ENCODE measurements around the gene FOXP3.

FOXP3 gene, protein sequence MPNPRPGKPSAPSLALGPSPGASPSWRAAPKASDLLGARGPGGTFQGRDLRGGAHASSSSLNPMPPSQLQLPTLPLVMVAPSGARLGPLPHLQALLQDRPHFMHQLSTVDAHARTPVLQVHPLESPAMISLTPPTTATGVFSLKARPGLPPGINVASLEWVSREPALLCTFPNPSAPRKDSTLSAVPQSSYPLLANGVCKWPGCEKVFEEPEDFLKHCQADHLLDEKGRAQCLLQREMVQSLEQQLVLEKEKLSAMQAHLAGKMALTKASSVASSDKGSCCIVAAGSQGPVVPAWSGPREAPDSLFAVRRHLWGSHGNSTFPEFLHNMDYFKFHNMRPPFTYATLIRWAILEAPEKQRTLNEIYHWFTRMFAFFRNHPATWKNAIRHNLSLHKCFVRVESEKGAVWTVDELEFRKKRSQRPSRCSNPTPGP

GRCh38 chrX:49264460-49264859 lies at the start of gene FOXP3:
TSS of gene FOXP3 (minus strand) at chrX:49264710. CDS start at chrX:49258505, 6,205 bp downstream.
- no peak within 1 kb of the TSS for H3K4me2 ChIP-seq (ENCODE audit: low read length)
- H3K27ac ChIP-seq = no peak within 1 kb of the TSS
- no peaks in the 10 kb centered on the region for H3K9me3 ChIP-seq (ENCODE audit: control insufficient read depth, low read length)
- no peaks in the 10 kb centered on the region for H3K36me3 ChIP-seq (ENCODE audit: control insufficient read depth, insufficient read depth, low read length)
- no peaks in the 10 kb centered on the region for H3K4me1 ChIP-seq
- no peak within 1 kb of the TSS for H2AFZ ChIP-seq
- H3K9ac ChIP-seq = no peak within 1 kb of the TSS
- H3K4me3 ChIP-seq (ENCODE audit: low read depth, low read length) = no peak within 1 kb of the TSS
- TF ChIP-seq CTCF (IDR thresholded peaks at IDR 0.05) = no peak
- no peaks in the 10 kb centered on the region for H3K79me2 ChIP-seq
- H3K27me3 ChIP-seq (ENCODE audit: control insufficient read depth, insufficient read depth, low read length) = no peaks in the 10 kb centered on the region

- no peak for TF ChIP-seq CTCF (IDR thresholded peaks at IDR 0.05)
- H3K9me3 ChIP-seq (ENCODE audit: control insufficient read depth, low read length) = no peaks in the 10 kb centered on the region
- no peak overlapping the region for H3K9ac ChIP-seq
- H3K4me3 ChIP-seq (ENCODE audit: low read depth, low read length) = no peak overlapping the region
- H3K4me1 ChIP-seq = no peaks in the 10 kb centered on the region
- no peak overlapping the region for H3K27ac ChIP-seq
- no peaks in the 10 kb centered on the region for H3K79me2 ChIP-seq
- H3K4me2 ChIP-seq (ENCODE audit: low read length) = no peak overlapping the region
- no peak overlapping the region for H2AFZ ChIP-seq
- no peaks in the 10 kb centered on the region for H3K27me3 ChIP-seq (ENCODE audit: control insufficient read depth, insufficient read depth, low read length)
- no peaks in the 10 kb centered on the region for H3K36me3 ChIP-seq (ENCODE audit: control insufficient read depth, insufficient read depth, low read length)
These were observed 47.7 kb upstream of the FOXP3 start for GRCh38 chrX:49312176-49312575.

DNA sequence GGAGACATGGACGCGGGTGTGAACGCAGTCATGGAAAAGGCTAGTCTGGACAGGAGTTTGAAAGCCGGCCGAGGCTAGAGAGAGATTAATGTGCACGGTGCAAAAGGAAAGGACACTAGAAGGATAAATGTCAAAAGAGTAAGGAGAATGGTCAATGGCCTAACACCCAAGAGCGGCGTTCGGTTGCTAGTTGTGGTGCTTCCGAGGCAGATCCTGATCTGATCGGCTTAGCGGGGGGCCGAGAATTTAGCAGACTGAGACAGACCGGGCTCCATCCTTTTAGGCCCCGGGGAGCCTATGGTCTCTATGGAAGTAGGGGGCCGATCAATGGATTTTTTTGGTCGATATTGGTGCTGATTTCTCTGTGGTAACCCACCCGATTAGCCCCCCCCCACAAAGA lies 45.9 kb upstream of the FOXP3 start:
- Histone ChIP-seq H3K27me3 (ENCODE audit: control insufficient read depth, insufficient read depth, low read length) (no peaks in the 10 kb centered on the region), H3K4me2 (ENCODE audit: low read length) (no peak overlapping the region), H3K79me2 (no peaks in the 10 kb centered on the region), H3K9me3 (ENCODE audit: control insufficient read depth, low read length) (no peaks in the 10 kb centered on the region), H3K36me3 (ENCODE audit: control insufficient read depth, insufficient read depth, low read length) (no peaks in the 10 kb centered on the region), H3K4me1 (no peaks in the 10 kb centered on the region), H2AFZ (peak overlapping the region; percentile 78), H3K27ac (no peak overlapping the region), H3K4me3 (ENCODE audit: low read depth, low read length) (no peak overlapping the region), H3K9ac (no peak overlapping the region)
- TF ChIP-seq CTCF (IDR thresholded peaks at IDR 0.05) = no peak

- Histone ChIP-seq H3K79me2 (no peaks in the 10 kb centered on the region), H3K9ac (no peak overlapping the region), H3K4me1 (no peaks in the 10 kb centered on the region), H3K27ac (peak overlapping the region; percentile 32), H3K9me3 (ENCODE audit: control insufficient read depth, low read length) (no peaks in the 10 kb centered on the region), H3K27me3 (ENCODE audit: control insufficient read depth, insufficient read depth, low read length) (no peaks in the 10 kb centered on the region), H2AFZ (peak overlapping the region; percentile 78), H3K4me2 (ENCODE audit: low read length) (peak overlapping the region; percentile 67), H3K4me3 (ENCODE audit: low read depth, low read length) (peak overlapping the region; percentile 37), H3K36me3 (ENCODE audit: control insufficient read depth, insufficient read depth, low read length) (no peaks in the 10 kb centered on the region)
- TF ChIP-seq CTCF (IDR thresholded peaks at IDR 0.05) = no peak
These were observed 45.0 kb upstream of the FOXP3 start for GRCh38 chrX:49309401-49309981.
